Measurements from ENCODE around the gene VEGFA. TPM values are rescaled to one million over a fixed set of nuclear protein-coding genes. Genes with fewer than 3 reads are reported as not detected.
A peak's percentile ranks its signal among the peaks of the same experiment; 100 is the strongest.

The VEGFA gene
- total RNA-seq, 1 experiment from 2014 or later, result 112 TPM

GRCh38 chr6:43796903-43797890 lies 27.2 kb downstream of the VEGFA start:
- Histone ChIP-seq H3K27me3 (ENCODE audit: insufficient read depth, low read depth) (no peaks in the 10 kb centered on the region), H4K20me1 (ENCODE audit: insufficient read depth) (no peaks in the 10 kb centered on the region), H3K36me3 (ENCODE audit: low read depth) (no peaks in the 10 kb centered on the region), H3F3A (ENCODE audit: insufficient read depth, low read depth) (peaks cover 18% of the 10 kb centered on the region; the same call in 1 of the 2 replicates), H3K9me2 (ENCODE audit: insufficient read depth) (no peaks in the 10 kb centered on the region), H3K4me1 (replicated peaks; ENCODE audit: insufficient read depth) (peaks cover 37% of the 10 kb centered on the region), H3K4me3 (no peak overlapping the region), H3K4me2 (0 out of 2 replicates have a peak overlapping the region, but pooled peaks have one; percentile 75), H3K9me3 (ENCODE audit: insufficient read depth, low read depth) (no peaks in the 10 kb centered on the region), H2AFZ (no peak overlapping the region), H3K79me2 (ENCODE audit: low read depth) (no peaks in the 10 kb centered on the region), H3K27ac (no peak overlapping the region)
- BruUV-seq (replicated peaks), result no TSS peak
- no peak for DNase-seq
- POLR2A ChIA-PET (ENCODE audit: unreplicated experiment), result no interaction called here
- CTCF ChIA-PET, result interaction anchor here (0.5 to 0.6 kb wide), 3 partner anchors 219 to 707 kb away, joined by 3 to 22 read pairs (median 3); no protein-coding TSS in a partner anchor
- intact Hi-C loops (cut with micrococcal nuclease; ENCODE audit: unreplicated experiment), result no loop called here
- TF ChIP-seq, protein P1, sequence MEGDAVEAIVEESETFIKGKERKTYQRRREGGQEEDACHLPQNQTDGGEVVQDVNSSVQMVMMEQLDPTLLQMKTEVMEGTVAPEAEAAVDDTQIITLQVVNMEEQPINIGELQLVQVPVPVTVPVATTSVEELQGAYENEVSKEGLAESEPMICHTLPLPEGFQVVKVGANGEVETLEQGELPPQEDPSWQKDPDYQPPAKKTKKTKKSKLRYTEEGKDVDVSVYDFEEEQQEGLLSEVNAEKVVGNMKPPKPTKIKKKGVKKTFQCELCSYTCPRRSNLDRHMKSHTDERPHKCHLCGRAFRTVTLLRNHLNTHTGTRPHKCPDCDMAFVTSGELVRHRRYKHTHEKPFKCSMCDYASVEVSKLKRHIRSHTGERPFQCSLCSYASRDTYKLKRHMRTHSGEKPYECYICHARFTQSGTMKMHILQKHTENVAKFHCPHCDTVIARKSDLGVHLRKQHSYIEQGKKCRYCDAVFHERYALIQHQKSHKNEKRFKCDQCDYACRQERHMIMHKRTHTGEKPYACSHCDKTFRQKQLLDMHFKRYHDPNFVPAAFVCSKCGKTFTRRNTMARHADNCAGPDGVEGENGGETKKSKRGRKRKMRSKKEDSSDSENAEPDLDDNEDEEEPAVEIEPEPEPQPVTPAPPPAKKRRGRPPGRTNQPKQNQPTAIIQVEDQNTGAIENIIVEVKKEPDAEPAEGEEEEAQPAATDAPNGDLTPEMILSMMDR (conservative IDR thresholded peaks at IDR 0.05), result no peak; the same call in 1 of the 2 replicates
- TF ChIP-seq EZH2 (IDR thresholded peaks at IDR 0.05; ENCODE audit: low read depth), result no peak

- peak overlapping the region; percentile 75 for H3K4me2 ChIP-seq
- TF ChIP-seq, protein P1 (conservative IDR thresholded peaks at IDR 0.05), result no peak
- TF ChIP-seq EZH2 (IDR thresholded peaks at IDR 0.05; ENCODE audit: low read depth), result no peak
- H3F3A ChIP-seq (ENCODE audit: insufficient read depth, low read depth), result peaks cover 18% of the 10 kb centered on the region; the same call in 1 of the 2 replicates
- H2AFZ ChIP-seq, result no peak overlapping the region
- H3K27me3 ChIP-seq (ENCODE audit: insufficient read depth, low read depth), result no peaks in the 10 kb centered on the region
- ChIA-PET CTCF (interaction anchor here (0.6 kb wide), 1 partner anchor 218 kb away, joined by 3 read pairs; no protein-coding TSS in a partner anchor), POLR2A (ENCODE audit: unreplicated experiment) (no interaction called here)
- no peaks in the 10 kb centered on the region for H3K36me3 ChIP-seq (ENCODE audit: low read depth)
- no TSS peak for BruUV-seq (replicated peaks)
- H3K4me1 ChIP-seq (replicated peaks; ENCODE audit: insufficient read depth), result peaks cover 43% of the 10 kb centered on the region
- peak overlapping the region; percentile 75; the same call in 1 of the 2 replicates for H3K27ac ChIP-seq
- H3K9me2 ChIP-seq (ENCODE audit: insufficient read depth), result no peaks in the 10 kb centered on the region
- DNase-seq, result no peak
- H3K79me2 ChIP-seq (ENCODE audit: low read depth), result no peaks in the 10 kb centered on the region
- no peak overlapping the region for H3K4me3 ChIP-seq
- no peaks in the 10 kb centered on the region for H4K20me1 ChIP-seq (ENCODE audit: insufficient read depth)
- H3K9me3 ChIP-seq (ENCODE audit: insufficient read depth, low read depth), result no peaks in the 10 kb centered on the region
- intact Hi-C loops (cut with micrococcal nuclease; ENCODE audit: unreplicated experiment), result no loop called here
Measured at GRCh38 chr6:43797919-43798318, 27.9 kb downstream of the VEGFA start.

GRCh38 chr6:43798688-43799444 lies 28.9 kb downstream of the VEGFA start:
- Histone ChIP-seq H3K27ac (peak overlapping the region; percentile 75), H3K9me3 (ENCODE audit: insufficient read depth, low read depth) (no peaks in the 10 kb centered on the region), H3K4me3 (peak overlapping the region; percentile 24; the same call in 1 of the 2 replicates), H3K4me2 (peak overlapping the region; percentile 75), H3F3A (ENCODE audit: insufficient read depth, low read depth) (peaks cover 27% of the 10 kb centered on the region), H3K9me2 (ENCODE audit: insufficient read depth) (no peaks in the 10 kb centered on the region), H3K4me1 (replicated peaks; ENCODE audit: insufficient read depth) (peaks cover 52% of the 10 kb centered on the region), H3K27me3 (ENCODE audit: insufficient read depth, low read depth) (no peaks in the 10 kb centered on the region), H2AFZ (no peak overlapping the region), H4K20me1 (ENCODE audit: insufficient read depth) (no peaks in the 10 kb centered on the region), H3K79me2 (ENCODE audit: low read depth) (no peaks in the 10 kb centered on the region), H3K36me3 (ENCODE audit: low read depth) (no peaks in the 10 kb centered on the region)
- intact Hi-C loops (cut with micrococcal nuclease; ENCODE audit: unreplicated experiment), result no loop called here
- TF ChIP-seq, protein P1 (conservative IDR thresholded peaks at IDR 0.05), result no peak
- TF ChIP-seq EZH2 (IDR thresholded peaks at IDR 0.05; ENCODE audit: low read depth), result no peak
- CTCF ChIA-PET, result no interaction called here
- DNase-seq, result peak; percentile 93 to 97
- TSS peak; percentile 88 for BruUV-seq (replicated peaks)
- POLR2A ChIA-PET (ENCODE audit: unreplicated experiment), result no interaction called here

Measured in PC-9 (cell line).